DOHH2 (cell line): ENCODE results near the gene HHAT.

Experiments used
- CTCF ChIP-seq: fragments of 200-600 bp; sonication (generic); IDR thresholded peaks from one replicate; pipeline ENCODE4 v1.5.1; 2014; ENCODE audit warnings: antibody characterized with exemption, mild to moderate bottlenecking, low read depth, low read length; ENCODE audit not compliant: poor library complexity, severe bottlenecking
- EZH2phosphoT487 ChIP-seq: fragments of 200-600 bp; sonication (generic); IDR thresholded peaks from 2 replicates; pipeline ENCODE4 v1.6.1; 2017; ENCODE audit warnings: borderline replicate concordance, mild to moderate bottlenecking, antibody characterized with exemption, low read length, moderate library complexity, mixed read lengths

DNA sequence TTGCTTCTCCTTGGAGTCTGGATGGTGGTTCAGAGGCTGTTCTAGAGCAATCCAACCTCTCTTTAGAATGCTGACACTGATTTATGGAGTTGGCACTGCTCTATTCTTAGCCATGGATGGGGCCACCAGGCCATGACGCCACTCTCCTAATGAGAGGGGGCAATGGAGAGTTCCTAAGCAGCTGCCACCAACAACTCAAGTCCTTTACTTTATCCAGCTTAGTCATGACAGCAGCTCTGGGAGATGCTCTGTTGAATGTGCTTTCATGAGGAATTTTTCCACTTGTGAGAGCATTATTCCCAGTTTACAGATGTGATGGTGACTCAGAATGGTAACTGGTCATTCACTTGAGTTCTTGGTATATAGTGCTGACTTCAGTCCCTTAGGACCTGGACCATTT, 366.3 kb downstream of the HHAT start:
- TF ChIP-seq CTCF (no peak), EZH2phosphoT487 (no peak)
